Vagina (tissue), 2 donors: Measurements from ENCODE around the gene G3BP1.

ENCODE experiments used
- CTCF ChIP-seq, 3 experiments: fragments of 450-650 bp in 2 of 3; fragments of 200-600 bp in 1 of 3; sonication (generic) in 1 of 3; IDR thresholded peaks; one replicate each; pipeline ENCODE4 v1.5.1; 2017 to 2019; ENCODE audit warnings: antibody characterized with exemption in 3 of 3, mild to moderate bottlenecking in 2 of 3, moderate library complexity in 2 of 3
- POLR2A ChIP-seq, 2 donors: fragments of 450-650 bp; IDR thresholded peaks; one replicate each; pipeline ENCODE4 v1.6.1; 2017; ENCODE audit warnings: antibody characterized with exemption in 2 of 2, mild to moderate bottlenecking in 2 of 2, moderate library complexity in 2 of 2
- POLR2AphosphoS5 ChIP-seq, 2 donors: sonication (generic); formaldehyde crosslinking; IDR thresholded peaks; one replicate each; pipeline ENCODE4 v1.9.0; 2017; ENCODE audit warnings: antibody characterized with exemption in 2 of 2, mild to moderate bottlenecking in 2 of 2, low read depth in 1 of 2; ENCODE audit not compliant: insufficient read depth in 1 of 2

DNA sequence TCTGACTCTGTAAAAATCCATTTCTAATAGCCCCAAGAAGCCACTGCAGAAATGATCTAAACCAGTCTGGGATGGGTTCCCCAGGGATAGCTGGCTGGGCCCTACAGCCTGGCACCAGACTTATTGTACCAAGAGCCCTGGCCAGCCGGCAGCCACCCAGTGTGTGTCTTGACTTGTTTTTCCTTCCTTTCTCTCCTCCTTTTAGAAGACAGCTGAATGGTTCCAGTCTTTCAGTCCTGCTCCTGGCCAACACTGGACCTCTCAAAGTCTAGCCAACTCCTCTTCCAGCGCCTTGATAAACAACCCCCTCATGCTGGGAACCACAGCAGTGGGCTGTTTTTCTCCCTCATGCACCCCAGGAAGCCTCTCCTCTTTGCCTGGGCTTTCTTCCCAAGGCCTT lies 47.4 kb upstream of the G3BP1 start:
- TF ChIP-seq POLR2AphosphoS5 (IDR thresholded peaks at IDR 0.05; ENCODE audit: insufficient read depth in 1 of 2, low read depth in 1 of 2): no peak
- TF ChIP-seq CTCF (IDR thresholded peaks at IDR 0.05): no peak
- no peak for TF ChIP-seq POLR2A (IDR thresholded peaks at IDR 0.05)
